B cell (primary cell): ENCODE measurements around the gene COL11A2.

ENCODE experiments used
- CTCF ChIP-seq: fragments of 200-600 bp; IDR thresholded peaks from one replicate; pipeline ENCODE4 v1.8.0; 2022; ENCODE audit warnings: antibody characterized with exemption, mild to moderate bottlenecking
- EZH2 ChIP-seq: IDR thresholded peaks from 2 replicates; pipeline ENCODE4 v1.6.1; 2012; ENCODE audit warnings: borderline replicate concordance, low read depth, mild to moderate bottlenecking, moderate library complexity, low read length; ENCODE audit not compliant: insufficient read depth, poor library complexity, severe bottlenecking

- no peak for TF ChIP-seq CTCF
- no peak for TF ChIP-seq EZH2
Observed at GRCh38 chr6:33194431-33194979, 2.2 kb upstream of the COL11A2 start.
